A549 (cell line): ENCODE results near the gene STPG4. TPM values are rescaled to one million over a fixed set of nuclear protein-coding genes. Genes with fewer than 3 reads are reported as not detected.

Experiments
- ATAC-seq, 2 experiments: fragments of 200-7000 bp in 1 of 2; fragments of >200 bp in 1 of 2; cut with Nextera tagmentation in 1 of 2; cut with Tn5 transposase in 1 of 2; 3 replicates each; pipeline versions ENCODE4 v1.8.0 to v1.9.1; 2018 to 2020; ENCODE audit warnings: mild to moderate bottlenecking in 1 of 2, moderate library complexity in 1 of 2
- CTCF ChIA-PET: fragments of 300-600 bp; sonication (Branson Sonifier 250); formaldehyde crosslinking; extraction: SDS; loops from one replicate; lab custom pipeline; 2021; ENCODE audit warnings: antibody characterized with exemption, inconsistent platforms; lab: Yijun Ruan, JAX
- POLR2A ChIA-PET: fragments of 350-600 bp; formaldehyde crosslinking; extraction: SDS; loops from one replicate; lab custom pipeline; 2021; ENCODE audit warnings: antibody characterized with exemption, inconsistent platforms; lab: Yijun Ruan, JAX
- DNase-seq, 2 experiments: peaks; one replicate each; pipeline versions ENCODE4 v3.0.0 to v3.0.0-alpha.2; 2011 to 2016; ENCODE audit warnings: low read depth in 1 of 2, low spot score in 1 of 2
- FAIRE-seq: peaks from 2 replicates; lab custom pipeline; 2011; peaks lifted over from hg19 to GRCh38; lab: Jason Lieb, UNC
- H3K27ac ChIP-seq, 2 experiments: fragments of >200 bp; sonication (Bioruptor Twin); formaldehyde crosslinking; 3 replicates each; pipeline ENCODE4 v1.5.1; 2016 to 2017
- H3K4me1 ChIP-seq: fragments of >200 bp; sonication (Bioruptor Twin); formaldehyde crosslinking; 3 replicates; pipeline ENCODE4 v1.6.1; 2016
- H3K4me2 ChIP-seq: fragments of >200 bp; sonication (Bioruptor Twin); formaldehyde crosslinking; 3 replicates; pipeline ENCODE4 v1.6.1; 2016
- H3K4me3 ChIP-seq: fragments of >200 bp; sonication (Bioruptor Twin); formaldehyde crosslinking; 3 replicates; pipeline ENCODE4 v1.5.1; 2016
- H3K9me3 ChIP-seq: fragments of >200 bp; sonication (Bioruptor Twin); formaldehyde crosslinking; 3 replicates; pipeline ENCODE4 v1.6.1; 2016
- CBX8 ChIP-seq: fragments of 200-600 bp; sonication (generic); IDR thresholded peaks from 2 replicates; pipeline ENCODE4 v1.6.1; 2016
- CEBPB ChIP-seq, 2 experiments: fragments of >200 bp in 1 of 2; sonication (Bioruptor Twin) in 1 of 2; formaldehyde crosslinking in 1 of 2; IDR thresholded peaks; 2 replicates each; pipeline ENCODE4 v1.6.1; 2012 to 2016
- CTCF ChIP-seq: fragments of >200 bp; sonication (Bioruptor Twin); formaldehyde crosslinking; IDR thresholded peaks from 3 replicates; pipeline ENCODE4 v1.5.1; 2016
- EHMT2 ChIP-seq: fragments of 200-600 bp; sonication (generic); IDR thresholded peaks from 2 replicates; pipeline ENCODE4 v1.6.1; 2016; ENCODE audit warnings: antibody characterized with exemption, low read depth, mild to moderate bottlenecking, moderate library complexity
- ESRRA ChIP-seq: fragments of 150-350 bp; IDR thresholded peaks from 2 replicates; pipeline ENCODE4 v1.6.1; 2014; ENCODE audit warnings: mild to moderate bottlenecking, low read length, borderline replicate concordance
- FOSL2 ChIP-seq, 2 experiments: fragments of 450-650 bp in 1 of 2; fragments of >200 bp in 1 of 2; sonication (Bioruptor Twin) in 1 of 2; formaldehyde crosslinking; IDR thresholded peaks; 2 replicates each; pipeline versions ENCODE4 v1.5.0 to v1.6.1; 2016 to 2020; ENCODE audit warnings: mild to moderate bottlenecking in 1 of 2, moderate library complexity in 1 of 2
- GATA3 ChIP-seq: IDR thresholded peaks from 2 replicates; pipeline ENCODE4 v1.6.1; 2012; ENCODE audit warnings: borderline replicate concordance
- HOXA7 ChIP-seq: fragments of 250-450 bp; sonication (Bioruptor Pico); IDR thresholded peaks from 2 replicates; pipeline ENCODE4 v1.5.0; 2020; ENCODE audit warnings: mild to moderate bottlenecking, moderate library complexity
- HOXB13 ChIP-seq: fragments of 250-450 bp; sonication (Bioruptor Pico); IDR thresholded peaks from 2 replicates; pipeline ENCODE4 v1.5.0; 2020; ENCODE audit warnings: low read depth, mild to moderate bottlenecking, moderate library complexity
- JUN ChIP-seq, 2 experiments: fragments of >200 bp; sonication (Bioruptor Twin); formaldehyde crosslinking; IDR thresholded peaks; 2 replicates in 1 of 2; 3 replicates in 1 of 2; pipeline ENCODE4 v1.6.1; 2016 to 2017
- NR3C1 ChIP-seq: fragments of >200 bp; sonication (Bioruptor Twin); formaldehyde crosslinking; IDR thresholded peaks from 3 replicates; pipeline ENCODE4 v1.6.1; 2017
- PBX3 ChIP-seq: IDR thresholded peaks from 2 replicates; pipeline ENCODE4 v1.6.1; 2012
- PHF8 ChIP-seq: fragments of 200-600 bp; sonication (generic); IDR thresholded peaks from 2 replicates; pipeline ENCODE4 v1.6.1; 2016; ENCODE audit warnings: low read depth, mild to moderate bottlenecking, antibody characterized with exemption, moderate library complexity, borderline replicate concordance
- POLR2AphosphoS2 ChIP-seq: conservative IDR thresholded peaks from 2 replicates; pipeline ENCODE4 v1.6.1; 2012; ENCODE audit warnings: low read length, improper control_type of control experiment, inconsistent platforms
- RAD21 ChIP-seq, 2 experiments: fragments of >200 bp in 1 of 2; sonication (Bioruptor Twin) in 1 of 2; formaldehyde crosslinking in 1 of 2; IDR thresholded peaks in 1 of 2; conservative IDR thresholded peaks in 1 of 2; 2 replicates in 1 of 2; 3 replicates in 1 of 2; pipeline ENCODE4 v1.6.1; 2012 to 2018; ENCODE audit warnings: inconsistent platforms in 1 of 2
- RCOR1 ChIP-seq: fragments of 150-350 bp; IDR thresholded peaks from 2 replicates; pipeline ENCODE4 v1.6.1; 2014; ENCODE audit warnings: antibody characterized with exemption, low read length, low read depth
- REST ChIP-seq: fragments of 200-600 bp; sonication (generic); IDR thresholded peaks from 2 replicates; pipeline ENCODE4 v1.6.1; 2016; ENCODE audit warnings: antibody characterized with exemption, mild to moderate bottlenecking, moderate library complexity
- RFX5 ChIP-seq: fragments of 450-650 bp; IDR thresholded peaks from 2 replicates; pipeline ENCODE4 v1.7.1; 2014; ENCODE audit warnings: antibody characterized with exemption, mild to moderate bottlenecking, moderate library complexity
- SREBF2 ChIP-seq: fragments of 450-650 bp; IDR thresholded peaks from 2 replicates; pipeline ENCODE4 v1.6.1; 2014; ENCODE audit warnings: mild to moderate bottlenecking, moderate library complexity
- ZSCAN20 ChIP-seq: fragments of 250-450 bp; sonication (Bioruptor Pico); IDR thresholded peaks from 2 replicates; pipeline ENCODE4 v1.8.0; 2022; ENCODE audit warnings: mild to moderate bottlenecking, moderate library complexity
- WGBS: methylation state at CpG from one replicate; pipeline ENCODE4 v1.1.6; 2017; ENCODE audit errors: missing lambda C conversion rate; 5-methylcytosine and 5-hydroxymethylcytosine counted together
- polyA plus RNA-seq, 4 experiments: library from polyadenylated mRNA; depleted of rRNA in 3 of 4; stranded (reverse); fragments of >200 nt; fragmentation: RNase III in 1 of 4; extraction: RNeasy Plus Mini Kit Qiagen cat#74134 plus additional on column Dnase treatment in 1 of 4; gene quantifications; 2 replicates in 3 of 4; 3 replicates in 1 of 4; pipeline ENCODE4 v1.2.3, GENCODE V29; 2011 to 2017

STPG4 gene
- polyA plus RNA-seq, 2 of the 4 experiments (the other 2 are of a cell fraction) = 0.05 to 0.13 TPM

- no peak; the same call in 1 of the 2 replicates for TF ChIP-seq GATA3
- TF ChIP-seq FOSL2 (IDR thresholded peaks at IDR 0.05) = no peak
- peak; percentile 77 for TF ChIP-seq FOSL2 (CRISPR knock-in tag; IDR thresholded peaks at IDR 0.05)
- no peak for TF ChIP-seq HOXB13 (CRISPR knock-in tag)
- TF ChIP-seq CEBPB (IDR thresholded peaks at IDR 0.05) = peak in 1 of 2 experiments; percentile 40; a peak in 1 of 4 replicates
These were observed 111.8 kb downstream of the STPG4 start (continued) for GRCh38 chr2:47043142-47043890.

- peak overlapping the region; percentile 86 to 97 for H3K27ac ChIP-seq
- H3K4me1 ChIP-seq = peaks cover 66% of the 10 kb centered on the region
- TF ChIP-seq ESRRA = no peak
- no peak for TF ChIP-seq REST
- TF ChIP-seq HOXA7 (CRISPR knock-in tag) = 0 out of 2 replicates have a peak, but pooled peaks have one; percentile 56
- no peak for TF ChIP-seq SREBF2
- TF ChIP-seq ZSCAN20 = no peak
- no peak for TF ChIP-seq RCOR1
- H3K4me3 ChIP-seq = no peak overlapping the region
- ATAC-seq (no peak), FAIRE-seq (no peak), DNase-seq (no peak)
- no peaks in the 10 kb centered on the region for H3K9me3 ChIP-seq
- ChIA-PET CTCF (interaction anchor here (1.0 to 4.6 kb wide), 13 partner anchors 8 to 282 kb away, joined by 3 to 26 read pairs (median 5); no protein-coding TSS in a partner anchor), POLR2A (interaction anchor here (1.6 to 2.1 kb wide), 3 partner anchors 12 to 35 kb away, joined by 4 to 8 read pairs (median 6); no protein-coding TSS in a partner anchor)
- WGBS = 87% methylated on average over 11 of the region's 11 CpGs
- H3K4me2 ChIP-seq = peak overlapping the region; percentile 78
These were observed 113.0 kb downstream of the STPG4 start for GRCh38 chr2:47041891-47042684.

GRCh38 chr2:47041063-47041462 is 114.0 kb downstream of the STPG4 start:
- TF ChIP-seq PBX3 = no peak
- no peak for TF ChIP-seq EHMT2
- no peak for TF ChIP-seq RAD21 (conservative IDR thresholded peaks at IDR 0.05 in 1 of 2, IDR thresholded peaks at IDR 0.05 in 1 of 2)
- no peak for TF ChIP-seq CTCF
- no peak for TF ChIP-seq JUN (IDR thresholded peaks at IDR 0.05)
- TF ChIP-seq CBX8 = no peak
- TF ChIP-seq POLR2AphosphoS2 = no peak
- no peak for TF ChIP-seq RFX5
- no peak for TF ChIP-seq HOXA7 (CRISPR knock-in tag)
- TF ChIP-seq PHF8 = no peak
- TF ChIP-seq CEBPB (IDR thresholded peaks at IDR 0.05) = no peak
- no peak for TF ChIP-seq NR3C1
- DNase-seq = no peak
- H3K4me2 ChIP-seq = no peak overlapping the region
- ATAC-seq = no peak
- POLR2A ChIA-PET = interaction anchor here (1.9 kb wide), 1 partner anchor 29 kb away, joined by 6 read pairs; no protein-coding TSS in a partner anchor
- CTCF ChIA-PET = interaction anchor here (2.8 to 4.6 kb wide), 2 partner anchors 14 to 283 kb away, joined by 9 to 26 read pairs; no protein-coding TSS in a partner anchor
- H3K27ac ChIP-seq = peak overlapping the region; percentile 16 to 97; a peak in 4 of 6 replicates
- H3K4me1 ChIP-seq = peaks cover 76% of the 10 kb centered on the region
- no peak for FAIRE-seq
- 95% methylated on average over 7 of the region's 8 CpGs for WGBS
- H3K9me3 ChIP-seq = no peaks in the 10 kb centered on the region
- H3K4me3 ChIP-seq = no peak overlapping the region
